Hematopoietic multipotent progenitor cell treated with erythropoietin and hydrocortisone succinate and interleukin-3 and kit ligand, for 6 days (in vitro differentiated cells): ENCODE results near the gene USP30.

ENCODE experiments used
- DNase-seq: peaks from one replicate; pipeline ENCODE4 v3.0.0-alpha.2; 2015

USP30 gene

GRCh38 chr12:109098183-109098604, 45.8 kb downstream of the USP30 start:
- peak; percentile 61 for DNase-seq

- no peak for DNase-seq
These were observed 46.3 kb downstream of the USP30 start for GRCh38 chr12:109098651-109099050.

GRCh38 chr12:109099431-109100020, 47.1 kb downstream of the USP30 start:
- peak; percentile 60 for DNase-seq

- DNase-seq = no peak
These were observed 48.4 kb downstream of the USP30 start for GRCh38 chr12:109100741-109101140.

- no peak for DNase-seq
These were observed 50.1 kb downstream of the USP30 start for GRCh38 chr12:109102491-109102890.

GRCh38 chr12:109105176-109105575, 52.8 kb downstream of the USP30 start:
- no peak for DNase-seq

- no peak for DNase-seq
These were observed 57.5 kb downstream of the USP30 start for GRCh38 chr12:109109746-109110350.

GRCh38 chr12:109110988-109111495, 58.7 kb downstream of the USP30 start:
- DNase-seq = peak; percentile 84

GRCh38 chr12:109112720-109113465, 60.5 kb downstream of the USP30 start:
- DNase-seq = no peak

GRCh38 chr12:109113661-109114321, 61.4 kb downstream of the USP30 start:
- DNase-seq = no peak

GRCh38 chr12:109114644-109115043, 62.3 kb downstream of the USP30 start:
- no peak for DNase-seq

GRCh38 chr12:109115404-109115757, 63.0 kb downstream of the USP30 start:
- DNase-seq = no peak

GRCh38 chr12:109115758-109116610, 63.6 kb downstream of the USP30 start, which contains the start of gene ACACB:
ACACB (plus strand) TSS chr12:109116587; CDS start chr12:109139406, 22,819 bp downstream.
- DNase-seq = no peak

GRCh38 chr12:109116611-109116949, 64.2 kb downstream of the USP30 start:
- DNase-seq = no peak

- no peak for DNase-seq
These were observed 67.7 kb downstream of the USP30 start for GRCh38 chr12:109120095-109120494.

GRCh38 chr12:109120557-109120956, 68.2 kb downstream of the USP30 start:
- no peak for DNase-seq

GRCh38 chr12:109121346-109121880, 69.0 kb downstream of the USP30 start:
- no peak for DNase-seq

GRCh38 chr12:109124878-109125648, 72.7 kb downstream of the USP30 start:
- DNase-seq = no peak

- DNase-seq = no peak
These were observed 73.4 kb downstream of the USP30 start for GRCh38 chr12:109125791-109126190.

- no peak for DNase-seq
These were observed 74.4 kb downstream of the USP30 start for GRCh38 chr12:109126784-109127183.

- DNase-seq = no peak
These were observed 75.3 kb downstream of the USP30 start for GRCh38 chr12:109127533-109128242.
